ENCODE results near the gene PPM1H.
"Not testable (repeated sequence)": the region's sequence is repeated elsewhere in the genome, so short reads cannot be mapped to it uniquely, and the experiment has no call there.

PPM1H gene

DNA sequence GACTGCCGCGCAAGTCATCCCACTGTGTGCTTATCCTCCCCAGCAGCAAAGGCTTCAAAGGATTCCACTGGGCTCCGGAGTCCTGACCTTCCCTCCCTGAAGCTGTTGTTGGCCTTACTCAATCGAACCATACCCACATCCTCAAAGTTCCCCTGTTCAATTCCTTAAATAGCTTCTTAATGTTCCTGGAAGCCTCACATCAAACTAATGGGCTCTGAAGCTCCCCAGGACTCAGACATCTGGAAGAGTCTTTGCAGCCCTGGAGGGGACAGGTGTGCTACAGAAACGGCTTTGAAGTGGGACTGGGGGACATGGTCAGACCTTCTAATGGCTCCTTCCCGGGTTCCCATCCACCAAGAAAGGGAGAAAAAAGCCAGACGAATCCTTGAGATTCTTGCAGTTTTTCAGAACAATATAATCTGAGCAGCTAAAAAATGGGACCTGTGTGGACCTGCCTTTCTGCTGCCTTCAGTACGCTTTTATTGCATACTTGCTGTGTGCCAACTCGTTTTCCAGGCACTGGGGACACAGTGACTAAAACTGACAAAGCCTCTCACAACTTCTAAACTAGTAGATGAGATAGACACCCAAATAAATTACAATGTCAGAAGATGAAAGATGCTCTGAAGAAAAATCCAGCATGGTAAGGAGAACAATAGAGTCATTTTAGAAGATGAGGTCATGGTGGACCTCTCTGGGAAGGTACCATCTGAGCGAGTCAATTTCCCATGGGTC, 263.8 kb downstream of the PPM1H start:
- no peak for DNase-seq

GRCh38 chr12:62668782-62669181, 266.2 kb downstream of the PPM1H start:
- no peak for DNase-seq

DNA sequence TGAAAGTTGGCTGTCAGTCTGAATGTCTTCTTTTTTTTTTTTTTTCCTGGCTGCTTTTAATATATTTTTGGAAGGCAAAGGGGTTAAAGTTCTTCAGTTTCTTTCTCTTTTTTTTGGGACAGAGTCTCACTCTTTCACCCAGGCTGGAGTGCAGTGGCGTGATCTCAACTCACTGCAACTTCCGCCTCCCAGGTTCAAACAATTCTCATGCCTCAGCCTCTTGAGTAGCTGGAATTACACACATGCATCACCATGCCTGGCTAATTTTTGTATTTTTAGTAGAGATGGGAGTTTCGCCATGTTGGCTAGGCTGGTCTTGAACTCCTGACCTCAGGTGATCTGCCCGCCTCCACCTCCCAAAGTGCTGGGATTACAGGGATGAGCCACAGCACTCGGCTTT, 270.0 kb downstream of the PPM1H start:
- not testable (repeated sequence) for DNase-seq

DNA sequence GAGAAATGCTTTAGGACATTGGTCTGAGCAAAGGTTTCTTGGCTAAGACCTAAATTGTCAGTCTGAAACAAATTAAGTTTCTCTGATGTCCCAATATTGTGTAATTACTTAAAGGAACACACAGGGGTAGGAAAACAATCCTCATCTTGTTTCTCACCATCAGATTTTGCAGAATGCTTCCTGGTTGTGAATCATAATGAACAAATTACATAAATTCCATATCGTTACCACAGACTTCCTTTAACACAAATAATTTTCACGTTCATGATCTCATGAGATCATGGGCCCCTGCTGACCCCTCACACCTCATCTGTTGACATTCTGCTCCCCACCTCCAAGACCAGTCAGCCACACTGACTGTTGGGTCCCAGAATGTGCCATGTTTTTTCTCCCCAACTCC, 274.2 kb downstream of the PPM1H start:
- DNase-seq = no peak

- DNase-seq = no peak
These were observed 275.3 kb downstream of the PPM1H start for GRCh38 chr12:62659453-62660295.

GRCh38 chr12:62658910-62659309, 276.0 kb downstream of the PPM1H start:
- no peak for DNase-seq

DNA sequence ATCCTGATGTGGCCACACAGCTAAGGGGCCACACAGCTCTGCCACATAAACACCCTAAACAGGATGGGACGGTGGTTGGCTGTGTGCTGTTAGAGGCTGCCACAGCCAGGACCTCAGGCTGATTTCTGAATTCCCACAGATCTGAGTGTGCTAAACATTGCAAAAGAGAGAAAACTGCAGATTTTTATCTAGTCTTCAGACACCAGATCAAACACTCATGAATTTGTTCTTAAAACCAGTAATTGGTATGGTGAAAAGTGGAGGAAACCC, 277.7 kb downstream of the PPM1H start:
- DNase-seq = no peak

DNA sequence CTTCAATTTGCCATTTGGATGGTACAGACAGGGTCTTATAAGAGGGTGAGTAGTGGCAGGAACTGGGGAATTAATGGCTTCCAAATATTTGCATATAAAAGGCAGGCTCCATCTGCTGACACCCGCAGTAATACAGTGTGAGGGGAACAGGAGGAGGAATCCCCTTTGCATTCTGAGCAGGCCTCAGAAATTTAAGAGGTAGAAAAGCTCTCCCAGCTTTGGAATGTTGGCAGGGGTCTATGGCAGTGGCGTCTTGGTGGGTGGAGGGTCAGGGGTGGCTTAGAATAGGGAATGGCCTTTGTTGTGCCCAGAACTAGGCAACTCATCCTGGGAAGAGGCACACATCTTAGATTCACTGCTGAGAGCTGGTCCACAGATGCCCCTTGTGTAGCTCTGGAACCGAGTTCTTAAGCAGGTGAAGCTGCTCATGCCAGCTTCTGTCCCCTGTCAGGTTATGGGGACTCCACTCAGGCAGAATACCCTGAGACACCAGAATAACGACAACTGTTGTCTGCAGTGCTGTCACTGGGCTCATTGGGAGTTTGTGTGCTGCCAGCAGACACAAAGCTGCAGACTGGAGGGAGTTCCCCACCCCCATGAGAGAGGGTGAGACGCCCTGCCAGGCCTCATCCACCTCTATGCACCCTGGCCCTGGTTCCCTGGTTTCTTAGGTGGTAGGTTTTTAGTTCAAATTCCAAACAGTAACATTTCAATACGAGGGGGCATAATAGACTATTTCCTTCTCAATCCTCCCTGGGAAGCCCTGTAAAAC, 278.2 kb downstream of the PPM1H start:
- no peak for DNase-seq

DNA sequence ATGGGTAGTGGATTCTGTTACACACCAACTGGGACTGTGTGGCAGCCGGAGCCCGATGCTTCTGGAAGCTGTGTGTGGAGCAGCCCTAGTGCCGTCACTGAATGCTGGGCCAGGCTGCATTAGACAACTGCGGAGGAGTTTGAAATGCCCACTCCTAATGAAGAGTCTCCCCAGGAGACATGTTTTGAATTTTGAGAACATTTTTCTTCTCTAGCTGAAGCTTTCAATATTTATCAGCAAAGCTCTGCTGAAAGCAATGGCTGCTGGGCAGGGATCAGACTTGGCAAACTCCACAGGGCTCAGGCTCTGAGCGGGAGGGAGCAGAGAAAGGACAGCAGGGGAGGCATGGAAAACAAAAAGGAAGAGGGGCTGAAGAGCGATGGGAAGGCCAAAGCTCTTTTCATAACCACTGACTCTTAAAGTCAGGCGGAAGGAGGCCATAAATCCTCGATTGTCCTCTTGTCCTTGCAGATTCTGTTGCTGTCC, 279.2 kb downstream of the PPM1H start:
- DNase-seq = no peak

DNA sequence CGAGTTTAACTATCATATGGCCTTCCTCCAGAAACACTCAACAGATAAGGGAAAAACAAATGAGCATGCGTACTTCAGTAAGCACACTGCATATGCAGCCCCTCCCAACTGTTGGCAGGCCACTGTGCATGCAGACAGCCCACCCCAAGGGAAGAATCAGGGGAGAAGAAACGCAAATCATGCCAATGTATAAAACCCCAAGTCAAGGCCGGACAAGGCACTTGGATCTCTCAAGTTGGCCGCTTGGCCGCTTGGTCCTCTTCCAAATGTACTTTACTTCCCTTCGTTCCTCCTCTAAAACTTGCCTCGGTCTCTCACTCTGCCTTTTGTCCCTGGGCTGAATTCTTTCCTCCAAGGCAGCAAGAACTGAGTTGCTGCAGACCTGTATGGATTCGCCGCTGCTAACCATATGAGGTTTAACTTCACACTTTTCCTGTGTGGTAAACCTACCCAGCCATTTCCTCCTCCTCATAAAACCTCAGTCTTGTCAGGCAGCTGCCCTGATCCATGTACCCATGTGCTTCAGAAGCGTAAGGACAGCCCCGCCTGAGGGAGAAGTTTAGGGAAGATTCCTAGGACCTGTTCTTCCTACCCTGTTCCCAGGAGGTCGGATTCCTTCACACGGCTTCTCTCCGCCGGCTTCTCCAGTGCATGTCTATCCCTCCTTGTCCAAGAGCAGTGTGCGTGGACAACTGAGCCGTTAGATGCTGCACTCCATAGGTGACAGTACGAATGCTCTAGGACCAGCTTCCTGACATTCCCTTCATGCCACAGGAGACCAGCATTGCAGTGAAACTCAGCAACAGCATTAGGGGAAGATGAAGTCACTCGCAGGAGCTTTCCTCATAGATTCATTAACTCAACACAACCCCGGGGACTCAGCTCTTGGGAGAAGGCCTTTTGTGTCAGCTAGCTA, 280.4 kb downstream of the PPM1H start:
- no peak for DNase-seq

DNA sequence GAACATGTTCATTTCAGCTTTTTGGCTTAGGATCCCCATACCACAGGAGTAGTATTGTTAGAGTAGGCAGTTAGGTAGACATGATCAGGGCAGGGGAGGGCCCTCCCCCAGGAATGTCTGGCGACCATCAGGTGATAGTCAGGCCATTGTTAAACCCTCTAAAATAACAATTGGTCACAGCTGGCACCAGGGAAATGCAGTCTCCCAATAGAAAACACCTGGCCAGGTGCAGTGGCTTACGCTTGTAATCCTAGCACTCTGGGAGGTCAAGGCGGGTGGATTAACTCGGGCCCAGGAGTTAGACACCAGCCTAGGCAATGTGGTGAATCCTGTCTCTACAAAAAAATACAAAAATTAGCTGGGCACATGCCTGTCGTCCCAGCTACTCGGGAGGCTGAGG, 281.2 kb downstream of the PPM1H start:
- DNase-seq = no peak

DNA sequence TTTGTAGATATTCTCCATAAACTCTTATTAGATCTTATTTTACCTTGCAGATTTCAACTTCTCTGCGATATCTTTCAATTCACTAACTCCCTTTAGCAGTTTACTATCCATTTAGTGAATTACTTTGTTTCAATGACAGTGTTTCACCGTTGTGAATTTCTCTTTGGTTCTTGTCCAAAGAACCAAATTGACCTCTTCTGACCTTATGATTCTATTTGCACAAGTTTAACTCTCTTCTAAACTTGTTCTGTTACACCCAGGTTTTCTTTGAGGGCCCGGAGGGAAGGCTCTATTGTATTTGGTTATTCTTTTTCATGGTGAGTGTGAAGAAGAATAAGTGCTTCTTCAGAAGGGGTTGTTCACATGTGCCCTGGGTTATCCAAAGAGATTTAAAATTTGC, 281.6 kb downstream of the PPM1H start:
- DNase-seq = no peak

- DNase-seq = no peak
These were observed 283.8 kb downstream of the PPM1H start for GRCh38 chr12:62651138-62651537.

DNA sequence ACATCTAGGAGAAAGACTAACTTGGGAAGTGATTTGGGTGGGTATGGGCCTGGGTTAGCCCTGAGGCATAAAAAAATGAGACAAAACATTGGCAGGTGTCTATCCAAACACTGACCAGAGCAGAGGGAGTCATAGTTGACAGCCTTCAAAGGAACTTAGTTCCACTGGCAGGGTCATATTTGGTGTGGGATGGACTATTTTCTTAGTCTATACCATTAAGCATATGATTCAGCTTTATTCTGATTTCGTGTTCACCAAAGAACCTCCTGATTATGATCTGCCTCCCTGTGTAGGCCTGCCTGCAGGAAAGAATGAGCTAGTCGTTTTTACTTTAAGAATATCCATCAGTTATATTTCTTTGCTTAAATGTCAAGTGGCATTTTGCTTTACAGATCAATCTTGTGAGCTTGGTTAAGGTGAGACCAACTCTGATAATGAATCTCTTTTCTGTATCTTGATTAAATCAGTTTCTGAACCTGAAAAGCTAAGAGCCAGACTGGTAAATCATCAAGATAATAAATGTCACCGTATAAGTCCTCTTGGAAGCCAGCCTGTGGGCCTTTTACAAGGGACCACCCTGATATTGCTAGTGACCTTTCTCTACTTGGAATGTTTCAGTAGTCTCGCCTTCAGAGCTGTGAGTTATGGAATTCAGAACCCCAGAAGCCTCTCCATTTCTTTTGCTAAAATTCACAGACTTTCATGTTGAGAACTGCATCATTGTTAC, 285.4 kb downstream of the PPM1H start:
- no peak for DNase-seq

GRCh38 chr12:62647586-62647985, 287.4 kb downstream of the PPM1H start:
- DNase-seq = no peak

- DNase-seq = no peak
These were observed 288.4 kb downstream of the PPM1H start for GRCh38 chr12:62646566-62646965.

- DNase-seq = no peak
These were observed 291.5 kb downstream of the PPM1H start for GRCh38 chr12:62643486-62643885.

GRCh38 chr12:62642486-62642885, 292.5 kb downstream of the PPM1H start:
- no peak for DNase-seq

- DNase-seq = no peak
These were observed 294.0 kb downstream of the PPM1H start for GRCh38 chr12:62640910-62641448.

DNA sequence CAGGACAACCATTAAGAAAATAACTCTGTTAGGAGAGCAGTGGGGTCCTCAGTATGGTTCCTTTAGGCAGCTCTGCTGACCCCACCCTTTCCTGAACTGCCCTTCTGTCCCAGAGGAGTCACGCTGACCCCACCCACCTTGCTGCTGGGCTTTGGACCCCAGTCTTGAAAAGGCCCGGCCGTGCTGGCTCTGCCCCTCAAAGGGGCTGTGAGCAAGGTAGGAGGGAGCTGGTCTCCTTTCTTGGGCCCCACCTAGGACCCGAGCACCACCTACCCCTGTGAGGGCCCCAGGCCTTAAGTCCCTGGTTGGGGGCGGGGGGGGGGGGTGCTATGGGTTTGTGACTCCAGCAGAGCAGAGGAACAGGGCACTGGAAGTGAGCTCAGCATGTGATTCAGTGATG, 297.3 kb downstream of the PPM1H start:
- no peak for DNase-seq

DNA sequence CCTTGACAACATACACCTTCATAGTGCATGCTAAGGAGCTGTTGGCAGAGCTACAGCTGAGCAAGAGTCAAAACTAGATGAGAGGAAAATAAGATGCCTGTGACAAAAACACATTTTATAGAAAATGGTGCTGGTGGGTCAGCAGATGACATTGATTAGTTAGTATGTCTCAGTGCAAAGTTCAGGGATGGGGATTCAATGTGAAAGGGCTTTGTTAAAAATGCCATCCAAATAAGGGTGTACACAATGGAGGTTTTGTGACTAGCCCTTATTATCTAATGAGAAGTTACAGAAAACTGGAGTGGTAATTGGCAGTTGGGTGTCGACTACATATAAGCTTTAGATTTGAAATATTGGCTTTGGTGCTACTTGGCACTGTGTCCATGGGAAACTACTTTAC, 299.3 kb downstream of the PPM1H start:
- DNase-seq = no peak

Measured in effector CD8-positive, alpha-beta T cell (primary cell).